ENCODE measurements around the gene AUTS2. TPM values are rescaled to one million over a fixed set of nuclear protein-coding genes. Genes with fewer than 3 reads are reported as not detected.

AUTS2 gene
- total and polyA plus RNA-seq, 2 of the 8 experiments (the other 6 are each of a cell fraction or from before 2014, with no cell fraction given), result 25.9 to 101 TPM

GRCh38 chr7:70215491-70215890 lies 617.2 kb downstream of the AUTS2 start:
- Histone ChIP-seq H2BK5ac (ENCODE audit: low read depth, low read length) (no peak overlapping the region), H3K79me1 (ENCODE audit: low read depth, low read length) (no peaks in the 10 kb centered on the region), H3K9ac (replicated peaks in 1 of 4; ENCODE audit: extremely low read depth in 1 of 4, low read depth in 3 of 4, low read length in 3 of 4) (no peak overlapping the region), H3K23ac (ENCODE audit: insufficient read length) (no peak overlapping the region), H3K4me2 (ENCODE audit: insufficient read depth in 1 of 2, low read depth in 2 of 2, low read length in 2 of 2) (no peak overlapping the region), H4K20me1 (replicated peaks in 1 of 2; ENCODE audit: control insufficient read depth in 1 of 2, insufficient read depth in 2 of 2, low read length in 2 of 2) (no peaks in the 10 kb centered on the region), H3K36me3 (ENCODE audit: control insufficient read depth in 2 of 4, insufficient read depth in 4 of 4, low read length in 3 of 4) (no peaks in the 10 kb centered on the region), H2BK15ac (ENCODE audit: low read length) (no peak overlapping the region), H3K27ac (ENCODE audit: low read depth, low read length) (no peak overlapping the region), H2AFZ (ENCODE audit: low read length) (no peak overlapping the region), H3K4me3 (ENCODE audit: extremely low read depth in 1 of 4, insufficient read depth in 2 of 4, low read depth in 3 of 4, low read length in 4 of 4) (no peak overlapping the region), H2BK12ac (ENCODE audit: low read depth, low read length) (no peak overlapping the region), H3K4ac (replicated peaks; ENCODE audit: insufficient read length, low read depth, low read length) (no peak overlapping the region), H3K9me3 (ENCODE audit: insufficient read depth in 2 of 2, low read depth in 1 of 2, low read length in 1 of 2) (no peaks in the 10 kb centered on the region), H3K18ac (ENCODE audit: extremely low read depth, low read length) (no peak overlapping the region), H3K14ac (ENCODE audit: insufficient read length) (no peak overlapping the region), H2AK5ac (ENCODE audit: low read depth, low read length) (no peak overlapping the region), H4K91ac (replicated peaks; ENCODE audit: insufficient read length, low read length) (no peak overlapping the region), H2BK20ac (ENCODE audit: low read length) (no peak overlapping the region), H3K4me1 (replicated peaks in 1 of 4; ENCODE audit: control insufficient read depth in 3 of 4, insufficient read depth in 4 of 4, low read length in 3 of 4) (no peaks in the 10 kb centered on the region), H4K8ac (ENCODE audit: extremely low read depth, insufficient read depth, low read length) (no peak overlapping the region), H2BK120ac (replicated peaks; ENCODE audit: low read depth, low read length) (no peak overlapping the region), H3K79me2 (ENCODE audit: control insufficient read depth in 1 of 2, insufficient read depth in 2 of 2, low read length in 2 of 2) (no peaks in the 10 kb centered on the region), H3K23me2 (ENCODE audit: low read depth, low read length) (no peaks in the 10 kb centered on the region), H3K56ac (replicated peaks; ENCODE audit: insufficient read length, low read depth, low read length) (no peak overlapping the region), H4K5ac (ENCODE audit: insufficient read length, low read depth, low read length) (no peak overlapping the region), H3K27me3 (replicated peaks in 1 of 4; ENCODE audit: control insufficient read depth in 3 of 4, extremely low read depth in 1 of 4, insufficient read depth in 3 of 4, low read length in 3 of 4) (no peaks in the 10 kb centered on the region)
- FAIRE-seq, result no peak
- POLR2A ChIA-PET (ENCODE audit: partially characterized antibody), result no interaction called here
- 100% methylated on average over 1 of the region's 1 CpG; no CpG with 5 or more reads in 1 of the 2 experiments for WGBS, 2 experiments (ENCODE audit: extremely low coverage in 1 of 2, insufficient coverage in 1 of 2, insufficient read length in 1 of 2, insufficient replicate concordance in 2 of 2, low coverage in 1 of 2, low lambda C conversion rate in 2 of 2, missing lambda C conversion rate in 1 of 2)
- DNase-seq (ENCODE audit: low read depth in 1 of 2, low spot score in 2 of 2), result no peak
- CTCF ChIA-PET (ENCODE audit: partially characterized antibody), result interaction anchor here (2.3 kb wide), 1 partner anchor 22 kb away, joined by 7 read pairs; no protein-coding TSS in a partner anchor
- no peak for TF ChIP-seq CREB1 (IDR thresholded peaks at IDR 0.05)
- no peak for TF ChIP-seq SUZ12 (IDR thresholded peaks at IDR 0.05; ENCODE audit: low read length)
- no peak for TF ChIP-seq YY1 (IDR thresholded peaks at IDR 0.05; ENCODE audit: low read depth, low read length)
- TF ChIP-seq EGR1 (IDR thresholded peaks at IDR 0.05; ENCODE audit: borderline replicate concordance, low read depth, low read length), result no peak
- no peak for TF ChIP-seq POLR2AphosphoS5 (IDR thresholded peaks at IDR 0.05; ENCODE audit: low read depth, low read length)
- TF ChIP-seq SP2 (IDR thresholded peaks at IDR 0.05; ENCODE audit: low read length), result no peak
- no peak for TF ChIP-seq ATF3 (IDR thresholded peaks at IDR 0.05; ENCODE audit: insufficient read depth, low read depth, low read length)
- no peak for TF ChIP-seq EP300 (IDR thresholded peaks at IDR 0.05; ENCODE audit: borderline replicate concordance in 1 of 2, low read depth in 2 of 2, low read length in 2 of 2)
- no peak for TF ChIP-seq ASH2L (IDR thresholded peaks at IDR 0.05; ENCODE audit: low read length)
- no peak for TF ChIP-seq RBBP5 (IDR thresholded peaks at IDR 0.05; ENCODE audit: borderline replicate concordance, low read depth, low read length)
- no peak for TF ChIP-seq SIX5 (IDR thresholded peaks at IDR 0.05; ENCODE audit: low read depth, low read length)
- TF ChIP-seq TCF12 (IDR thresholded peaks at IDR 0.05; ENCODE audit: low read depth, low read length), result no peak
- TF ChIP-seq, protein P1, sequence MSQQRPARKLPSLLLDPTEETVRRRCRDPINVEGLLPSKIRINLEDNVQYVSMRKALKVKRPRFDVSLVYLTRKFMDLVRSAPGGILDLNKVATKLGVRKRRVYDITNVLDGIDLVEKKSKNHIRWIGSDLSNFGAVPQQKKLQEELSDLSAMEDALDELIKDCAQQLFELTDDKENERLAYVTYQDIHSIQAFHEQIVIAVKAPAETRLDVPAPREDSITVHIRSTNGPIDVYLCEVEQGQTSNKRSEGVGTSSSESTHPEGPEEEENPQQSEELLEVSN (IDR thresholded peaks at IDR 0.05), result no peak
- TF ChIP-seq CBX8 (IDR thresholded peaks at IDR 0.05; ENCODE audit: borderline replicate concordance, low read depth, low read length), result no peak
- no peak for TF ChIP-seq BACH1 (IDR thresholded peaks at IDR 0.05; ENCODE audit: low read length)
